CD8-positive, alpha-beta memory T cell (primary cell): Measurements from ENCODE around the gene ZFYVE9. TPM values are rescaled to one million over a fixed set of nuclear protein-coding genes. Genes with fewer than 3 reads are reported as not detected.
A peak's percentile ranks its signal among the peaks of the same experiment; 100 is the strongest.

ENCODE experiments used
- CTCF ChIA-PET: fragments of 350-600 bp; sonication (Branson Sonifier 250); formaldehyde crosslinking; loops from one replicate; lab custom pipeline; 2021; ENCODE audit warnings: antibody characterized with exemption; lab: Charles Lee
- POLR2A ChIA-PET: fragments of 350-600 bp; sonication (Branson Sonifier 250); formaldehyde crosslinking; loops from one replicate; lab custom pipeline; 2021; ENCODE audit warnings: antibody characterized with exemption; lab: Charles Lee
- DNase-seq, 5 donors: peaks; one replicate each; pipeline versions ENCODE4 v3.0.0 to v3.0.0-alpha.2; 2020 to 2022; ENCODE audit warnings: mixed read lengths in 1 of 5
- H3K27ac ChIP-seq: one replicate; pipeline ENCODE4 v1.7.0; 2013; ENCODE audit warnings: low read depth, mild to moderate bottlenecking, low read length, moderate library complexity
- H3K27me3 ChIP-seq: 2 replicates; pipeline ENCODE4 v1.7.0; 2013; ENCODE audit warnings: low read length, mild to moderate bottlenecking; ENCODE audit not compliant: insufficient read depth, poor library complexity, severe bottlenecking
- H3K36me3 ChIP-seq: 2 replicates; pipeline ENCODE4 v1.7.0; 2013; ENCODE audit warnings: mild to moderate bottlenecking, low read length, moderate library complexity; ENCODE audit not compliant: insufficient read depth
- H3K4me1 ChIP-seq: 2 replicates; pipeline ENCODE4 v1.7.0; 2013; ENCODE audit warnings: mild to moderate bottlenecking, low read length, moderate library complexity; ENCODE audit not compliant: insufficient read depth
- H3K4me3 ChIP-seq: 2 replicates; pipeline ENCODE4 v1.7.0; 2013; ENCODE audit warnings: mild to moderate bottlenecking, low read length
- H3K9me3 ChIP-seq: 2 replicates; pipeline ENCODE4 v1.7.0; 2013; ENCODE audit warnings: mild to moderate bottlenecking, low read length
- H3K27ac Mint-ChIP-seq, 8 donors: one replicate each; pipeline ENCODE4 v1.8.0; 2020 to 2021; ENCODE audit warnings: mixed read lengths in 8 of 8, mild to moderate bottlenecking in 6 of 8, inconsistent platforms in 3 of 8, moderate library complexity in 3 of 8
- H3K27me3 Mint-ChIP-seq, 2 donors: one replicate each; pipeline ENCODE4 v1.8.0; 2020 to 2021; ENCODE audit warnings: mixed read lengths in 2 of 2, mild to moderate bottlenecking in 1 of 2, moderate library complexity in 1 of 2
- H3K36me3 Mint-ChIP-seq, 3 donors: one replicate each; pipeline ENCODE4 v1.8.0; 2020 to 2021; ENCODE audit warnings: mixed read lengths in 3 of 3, inconsistent platforms in 1 of 3, mild to moderate bottlenecking in 1 of 3
- H3K4me1 Mint-ChIP-seq, 3 donors: one replicate each; pipeline ENCODE4 v1.8.0; 2020 to 2021; ENCODE audit warnings: mixed read lengths in 3 of 3, inconsistent platforms in 1 of 3, mild to moderate bottlenecking in 1 of 3
- H3K4me3 Mint-ChIP-seq, 7 donors: one replicate each; pipeline ENCODE4 v1.8.0; 2020 to 2021; ENCODE audit warnings: mixed read lengths in 7 of 7, mild to moderate bottlenecking in 6 of 7, moderate library complexity in 4 of 7, inconsistent platforms in 2 of 7
- H3K9me3 Mint-ChIP-seq, 5 donors: one replicate each; pipeline ENCODE4 v1.8.0; 2020 to 2022; ENCODE audit warnings: mixed read lengths in 5 of 5, mild to moderate bottlenecking in 3 of 5, moderate library complexity in 2 of 5, inconsistent platforms in 1 of 5
- polyA plus RNA-seq: library from polyadenylated mRNA; unstranded; fragments of 300-500 nt; fragmentation: Illumina TruSeq; gene quantifications from one replicate; pipeline ENCODE4 v1.2.3, GENCODE V29; 2021
- total RNA-seq, 2 experiments: library from RNA; stranded (reverse); gene quantifications; one replicate each; pipeline ENCODE4 v1.2.3, GENCODE V29; 2021

The ZFYVE9 gene
- total and polyA plus RNA-seq, 3 experiments from 2014 or later: 3.2 to 4.7 (median 4.4) TPM

DNA sequence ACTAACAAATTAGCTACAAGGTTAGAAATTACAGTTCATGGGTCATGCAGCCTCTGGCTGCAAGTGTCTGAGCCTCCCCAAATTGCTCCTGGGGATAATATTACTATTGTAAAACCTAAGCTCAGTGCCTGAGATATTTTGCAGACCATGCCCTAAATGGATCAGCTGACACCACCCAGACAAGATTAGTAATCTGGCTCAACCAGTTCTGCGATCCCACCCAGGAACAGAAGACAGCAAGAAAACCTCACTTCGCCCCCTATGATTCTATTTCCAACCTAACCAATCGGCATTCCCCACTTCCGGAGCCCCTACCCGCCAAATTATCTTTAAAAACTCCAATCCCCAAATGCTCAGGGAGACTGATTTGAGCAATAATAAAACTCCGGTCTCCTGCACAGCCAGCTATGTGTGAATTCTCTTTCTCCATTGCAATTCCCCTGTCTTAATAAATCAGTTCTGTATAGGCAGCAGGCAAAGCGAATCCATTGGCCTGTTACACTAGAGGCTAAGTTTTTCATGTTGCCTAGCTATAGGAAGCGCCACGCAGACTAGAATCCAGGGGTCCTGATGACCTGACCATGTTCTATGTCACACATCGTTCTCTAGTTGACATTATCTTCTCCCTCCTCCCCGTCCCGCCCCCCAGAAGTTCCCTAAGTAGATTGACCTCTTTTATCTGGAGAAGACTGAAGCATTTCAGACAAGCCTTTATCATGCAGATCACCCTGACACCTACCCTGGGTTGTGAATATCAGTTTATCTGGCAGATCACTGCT, 22.4 kb upstream of the ZFYVE9 start:
- Histone ChIP-seq H3K27ac (no peak overlapping the region), H3K27me3 (no peaks in the 10 kb centered on the region), H3K4me3 (no peak overlapping the region), H3K36me3 (no peaks in the 10 kb centered on the region), H3K9me3 (no peaks in the 10 kb centered on the region), H3K4me1 (no peaks in the 10 kb centered on the region)
- DNase-seq: no peak
- Mint-ChIP-seq H3K36me3 (no peaks in the 10 kb centered on the region), H3K9me3 (no peaks in the 10 kb centered on the region), H3K27ac (no peak overlapping the region), H3K27me3 (peaks cover 0 to 1% of the 10 kb centered on the region in 2 donors), H3K4me3 (no peak overlapping the region), H3K4me1 (no peaks in the 10 kb centered on the region)
- CTCF ChIA-PET: no interaction called here
- POLR2A ChIA-PET: no interaction called here

DNA sequence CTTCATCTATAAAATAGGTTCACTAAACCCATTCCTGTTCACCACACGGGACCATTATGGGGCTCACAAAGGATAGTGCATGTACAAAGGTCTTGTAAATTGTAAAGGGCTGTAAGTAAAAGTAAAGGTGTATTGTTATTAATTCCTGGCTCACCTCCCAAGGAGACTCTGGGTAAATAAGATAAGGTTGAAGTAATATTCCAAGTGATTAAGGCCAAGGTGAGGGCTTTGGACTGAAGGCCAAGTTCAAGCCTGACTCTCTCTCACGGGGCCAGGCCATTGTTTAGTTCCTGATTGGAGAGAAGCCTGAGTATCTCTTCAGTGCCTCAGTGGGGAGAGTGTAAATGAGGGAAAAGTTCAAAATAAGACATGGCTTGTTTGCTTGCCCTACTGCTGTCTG, 19.5 kb upstream of the ZFYVE9 start:
- no peak overlapping the region for H3K27ac ChIP-seq
- POLR2A ChIA-PET: no interaction called here
- Mint-ChIP-seq H3K9me3 (no peaks in the 10 kb centered on the region), H3K27ac (no peak overlapping the region), H3K27me3 (peaks cover 5 to 16% of the 10 kb centered on the region in 2 donors), H3K4me1 (no peaks in the 10 kb centered on the region), H3K4me3 (no peak overlapping the region), H3K36me3 (no peaks in the 10 kb centered on the region)
- CTCF ChIA-PET: no interaction called here
- H3K27me3 ChIP-seq: no peaks in the 10 kb centered on the region
- no peaks in the 10 kb centered on the region for H3K9me3 ChIP-seq
- H3K4me3 ChIP-seq: no peak overlapping the region
- no peaks in the 10 kb centered on the region for H3K4me1 ChIP-seq
- no peak for DNase-seq
- no peaks in the 10 kb centered on the region for H3K36me3 ChIP-seq

DNA sequence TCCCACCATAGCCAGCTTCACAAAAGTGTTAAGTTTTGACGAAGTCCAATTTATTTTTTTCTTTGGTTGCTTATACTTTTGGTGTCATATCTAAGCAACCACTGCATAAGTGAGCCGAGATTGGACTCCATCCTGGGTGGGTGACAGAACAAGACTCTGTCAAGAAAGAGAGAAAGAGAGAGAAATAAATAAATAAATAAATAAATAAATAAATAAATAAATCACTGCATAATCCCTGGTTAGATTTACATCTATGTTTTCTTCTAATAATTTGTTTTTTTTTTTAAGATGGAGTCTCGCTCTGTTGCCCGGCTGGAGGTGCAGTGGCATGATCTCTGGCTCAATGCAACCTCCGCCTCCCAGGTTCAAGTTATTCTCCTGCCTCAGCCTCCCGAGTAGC, 18.3 kb upstream of the ZFYVE9 start:
- no peaks in the 10 kb centered on the region for H3K9me3 Mint-ChIP-seq
- no peaks in the 10 kb centered on the region for H3K9me3 ChIP-seq
- H3K27me3 Mint-ChIP-seq: peaks cover 5 to 24% of the 10 kb centered on the region in 2 donors
- no peaks in the 10 kb centered on the region for H3K4me1 ChIP-seq
- H3K27ac Mint-ChIP-seq: no peak overlapping the region
- POLR2A ChIA-PET: no interaction called here
- CTCF ChIA-PET: no interaction called here
- H3K36me3 ChIP-seq: no peaks in the 10 kb centered on the region
- no peak overlapping the region for H3K4me3 ChIP-seq
- H3K27me3 ChIP-seq: no peaks in the 10 kb centered on the region
- no peak overlapping the region for H3K27ac ChIP-seq
- no peaks in the 10 kb centered on the region for H3K36me3 Mint-ChIP-seq
- H3K4me1 Mint-ChIP-seq: no peaks in the 10 kb centered on the region
- H3K4me3 Mint-ChIP-seq: no peak overlapping the region
- no peak for DNase-seq

DNA sequence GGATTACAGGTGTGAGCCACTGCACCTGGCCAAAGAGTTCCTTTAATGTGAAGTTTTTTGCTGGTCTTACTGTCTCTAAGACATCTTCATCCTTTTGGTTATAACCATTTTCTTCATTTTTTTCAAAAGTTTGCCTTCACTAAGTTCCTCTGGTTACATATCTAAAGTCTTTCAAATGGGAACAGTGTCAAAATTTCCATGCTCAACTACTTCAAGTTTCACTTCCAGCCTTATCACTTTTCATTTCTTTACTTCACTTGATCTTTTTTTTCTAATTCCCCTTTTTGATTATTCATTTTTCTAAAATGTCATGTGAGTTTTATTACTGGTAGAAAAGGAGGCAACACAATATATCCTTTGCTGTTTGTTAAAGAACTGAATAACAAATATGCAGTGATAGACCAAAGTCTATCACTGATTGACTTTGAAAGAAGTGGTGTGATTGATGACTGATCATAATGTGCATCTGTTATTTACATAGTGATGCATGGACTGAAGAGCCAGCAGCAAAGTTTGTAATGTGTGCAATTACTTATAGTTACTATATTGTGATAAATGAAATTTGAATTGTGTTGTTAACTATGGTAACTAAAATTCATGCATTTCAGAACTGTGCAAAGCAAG, 16.0 kb upstream of the ZFYVE9 start:
- H3K27me3 Mint-ChIP-seq: peaks cover 6 to 28% of the 10 kb centered on the region in 2 donors
- H3K4me1 ChIP-seq: no peaks in the 10 kb centered on the region
- H3K27me3 ChIP-seq: no peaks in the 10 kb centered on the region
- no peaks in the 10 kb centered on the region for H3K4me1 Mint-ChIP-seq
- CTCF ChIA-PET: interaction anchor here (1.2 kb wide), 1 partner anchor 168 kb away, joined by 3 read pairs; no protein-coding TSS in a partner anchor
- DNase-seq: no peak
- no peaks in the 10 kb centered on the region for H3K36me3 Mint-ChIP-seq
- H3K4me3 ChIP-seq: no peak overlapping the region
- no peaks in the 10 kb centered on the region for H3K36me3 ChIP-seq
- no peaks in the 10 kb centered on the region for H3K9me3 ChIP-seq
- no peaks in the 10 kb centered on the region for H3K9me3 Mint-ChIP-seq
- H3K27ac Mint-ChIP-seq: no peak overlapping the region
- H3K27ac ChIP-seq: no peak overlapping the region
- POLR2A ChIA-PET: no interaction called here
- H3K4me3 Mint-ChIP-seq: no peak overlapping the region

GRCh38 chr1:52127181-52128180, 14.4 kb upstream of the ZFYVE9 start:
- no peaks in the 10 kb centered on the region for H3K9me3 ChIP-seq
- no peak overlapping the region for H3K4me3 ChIP-seq
- no peaks in the 10 kb centered on the region for H3K36me3 ChIP-seq
- peak overlapping the region in 1 of 8 donors; percentile 48 for H3K27ac Mint-ChIP-seq
- no peaks in the 10 kb centered on the region for H3K36me3 Mint-ChIP-seq
- ChIA-PET CTCF (interaction anchor here (0.7 to 1.5 kb wide), 7 partner anchors 8 to 559 kb away, joined by 3 to 4 read pairs (median 3); no protein-coding TSS in a partner anchor), POLR2A (no interaction called here)
- DNase-seq: peak in 3 of 5 donors; percentile 11 to 48 (median 18)
- no peak overlapping the region for H3K27ac ChIP-seq
- H3K4me1 ChIP-seq: no peaks in the 10 kb centered on the region
- H3K4me1 Mint-ChIP-seq: no peaks in the 10 kb centered on the region
- H3K27me3 Mint-ChIP-seq: peaks cover 6 to 33% of the 10 kb centered on the region in 2 donors
- H3K27me3 ChIP-seq: no peaks in the 10 kb centered on the region
- H3K4me3 Mint-ChIP-seq: no peak overlapping the region
- no peaks in the 10 kb centered on the region for H3K9me3 Mint-ChIP-seq

DNA sequence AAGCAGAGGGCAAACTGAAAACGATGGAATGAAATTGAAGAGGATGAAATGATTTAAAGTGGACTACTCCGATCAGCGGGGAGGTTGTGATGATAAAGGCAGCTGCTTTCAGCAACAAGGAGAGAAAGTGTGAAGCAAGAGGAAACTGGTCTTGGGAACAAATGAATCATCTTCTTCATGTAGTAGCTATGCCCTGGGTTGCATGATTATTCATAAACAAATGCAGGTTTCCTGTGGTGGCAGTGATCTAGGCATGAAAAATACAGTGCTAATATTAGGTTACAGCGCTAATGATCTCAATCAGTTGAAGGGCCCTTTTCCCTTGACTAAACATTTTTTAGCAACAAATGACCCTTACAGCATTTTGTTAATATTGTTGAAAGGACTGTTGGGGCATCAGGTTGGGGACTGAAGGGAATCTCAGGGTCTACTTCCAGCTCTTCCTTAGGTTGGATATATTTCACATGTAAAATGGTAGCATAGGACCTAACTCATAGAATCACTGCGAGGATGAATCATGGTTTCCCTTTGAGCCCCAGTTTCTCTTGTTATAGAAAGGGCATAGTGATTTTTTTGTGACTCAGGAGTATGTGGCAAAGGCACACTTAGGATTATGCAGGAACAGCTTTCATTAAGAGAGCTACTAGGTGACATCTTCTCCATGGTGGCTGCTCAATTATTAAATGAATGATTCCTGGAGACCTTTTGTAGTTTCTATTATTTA, 1.9 kb upstream of the ZFYVE9 start:
- peaks cover 29 to 48% (median 34%) of the 10 kb centered on the region in 3 donors for H3K4me1 Mint-ChIP-seq
- H3K27ac Mint-ChIP-seq: peak overlapping the region; percentile 4 to 64 (median 38)
- Histone ChIP-seq H3K27ac (no peak overlapping the region), H3K9me3 (no peaks in the 10 kb centered on the region), H3K27me3 (no peaks in the 10 kb centered on the region), H3K36me3 (no peaks in the 10 kb centered on the region), H3K4me3 (peak overlapping the region; percentile 16), H3K4me1 (peaks cover 25% of the 10 kb centered on the region)
- H3K4me3 Mint-ChIP-seq: peak overlapping the region; percentile 51 to 85 (median 61)
- H3K27me3 Mint-ChIP-seq: peaks cover 2 to 5% of the 10 kb centered on the region in 2 donors
- POLR2A ChIA-PET: no interaction called here
- peaks cover 0 to 6% (median 0%) of the 10 kb centered on the region in 3 donors for H3K36me3 Mint-ChIP-seq
- DNase-seq: peak in 3 of 5 donors; percentile 2 to 56 (median 39)
- CTCF ChIA-PET: interaction anchor here (1.0 kb wide), 1 partner anchor 264 kb away, joined by 3 read pairs; the partner anchor contains the start of genes ORC1 and PRPF38A
- H3K9me3 Mint-ChIP-seq: no peaks in the 10 kb centered on the region
